Peyer's patch (tissue), 4 donors: ENCODE data around the gene CASKIN1. TPM values are rescaled to one million over a fixed set of nuclear protein-coding genes. Genes with fewer than 3 reads are reported as not detected.
A peak's percentile ranks its signal among the peaks of the same experiment; 100 is the strongest.

ENCODE experiments used
- DNase-seq, 3 donors: peaks; one replicate each; pipeline ENCODE4 v3.0.0-alpha.2; 2017 to 2019
- H3K27ac ChIP-seq, 4 donors: fragments of 200-600 bp; sonication (generic); one replicate each; pipeline ENCODE4 v1.5.1; 2016 to 2019
- H3K27me3 ChIP-seq, 2 donors: fragments of 200-600 bp; sonication (generic); one replicate each; pipeline ENCODE4 v1.5.1; 2019
- H3K36me3 ChIP-seq, 3 donors: fragments of 200-600 bp; sonication (generic); one replicate each; pipeline ENCODE4 v1.5.1; 2016 to 2019
- H3K4me1 ChIP-seq, 4 donors: fragments of 200-600 bp; sonication (generic); one replicate each; pipeline ENCODE4 v1.5.1; 2016 to 2019
- H3K4me3 ChIP-seq, 4 donors: fragments of 200-600 bp; sonication (generic); 1 replicate in 3 of 4; 2 replicates in 1 of 4; pipeline ENCODE4 v1.5.1; 2016 to 2019; ENCODE audit warnings: mild to moderate bottlenecking in 1 of 4
- H3K9me3 ChIP-seq, 4 donors: fragments of 200-600 bp; sonication (generic); one replicate each; pipeline ENCODE4 v1.5.1; 2016 to 2019; ENCODE audit warnings: mild to moderate bottlenecking in 1 of 4
- CTCF ChIP-seq, 6 experiments: fragments of 450-650 bp in 4 of 6; fragments of 200-600 bp in 2 of 6; sonication (generic) in 1 of 6; IDR thresholded peaks; one replicate each; pipeline ENCODE4 v1.5.1; 2017 to 2019; ENCODE audit warnings: antibody characterized with exemption in 6 of 6, mild to moderate bottlenecking in 3 of 6, moderate library complexity in 1 of 6
- POLR2A ChIP-seq, 2 donors: fragments of 450-650 bp; IDR thresholded peaks; one replicate each; pipeline ENCODE4 v1.5.1; 2017; ENCODE audit warnings: antibody characterized with exemption in 2 of 2, mild to moderate bottlenecking in 2 of 2, moderate library complexity in 2 of 2
- total RNA-seq, 4 donors: library from RNA; depleted of rRNA; stranded (reverse); fragments of >200 nt; gene quantifications; one replicate each; pipeline ENCODE4 v1.1.0, GENCODE V29; 2016

Gene CASKIN1
- total RNA-seq, result not detected

GRCh38 chr16:2196162-2196980 is at the start of gene CASKIN1:
Gene CASKIN1, minus strand, starts transcription at chr16:2196605. Its CDS starts 173 bp downstream, at chr16:2196432.
- H3K9me3 ChIP-seq, result no peaks in the 10 kb centered on the region
- peak within 1 kb of the TSS in 3 of 4 donors; percentile 49 to 64 (median 55) for H3K4me3 ChIP-seq
- H3K27me3 ChIP-seq, result peaks cover 0 to 27% of the 10 kb centered on the region in 2 donors
- DNase-seq, result no peak
- H3K36me3 ChIP-seq, result no peaks in the 10 kb centered on the region
- TF ChIP-seq POLR2A (IDR thresholded peaks at IDR 0.05) (no peak), CTCF (IDR thresholded peaks at IDR 0.05) (no peak)
- H3K27ac ChIP-seq, result no peak within 1 kb of the TSS
- H3K4me1 ChIP-seq, result peaks cover 0 to 19% (median 13%) of the 10 kb centered on the region in 4 donors

- no peak for DNase-seq
- H3K4me3 ChIP-seq, result no peak overlapping the region
- H3K27ac ChIP-seq, result no peak overlapping the region
- peaks cover 0 to 4% (median under 1%) of the 10 kb centered on the region in 4 donors for H3K4me1 ChIP-seq
- peaks cover 0 to 77% (median 0%) of the 10 kb centered on the region in 3 donors for H3K36me3 ChIP-seq
- no peaks in the 10 kb centered on the region for H3K9me3 ChIP-seq
- H3K27me3 ChIP-seq, result no peaks in the 10 kb centered on the region
- no peak for TF ChIP-seq CTCF (IDR thresholded peaks at IDR 0.05)
- no peak for TF ChIP-seq POLR2A (IDR thresholded peaks at IDR 0.05)
Observed at GRCh38 chr16:2244926-2245795, 48.8 kb upstream of the CASKIN1 start.

DNA sequence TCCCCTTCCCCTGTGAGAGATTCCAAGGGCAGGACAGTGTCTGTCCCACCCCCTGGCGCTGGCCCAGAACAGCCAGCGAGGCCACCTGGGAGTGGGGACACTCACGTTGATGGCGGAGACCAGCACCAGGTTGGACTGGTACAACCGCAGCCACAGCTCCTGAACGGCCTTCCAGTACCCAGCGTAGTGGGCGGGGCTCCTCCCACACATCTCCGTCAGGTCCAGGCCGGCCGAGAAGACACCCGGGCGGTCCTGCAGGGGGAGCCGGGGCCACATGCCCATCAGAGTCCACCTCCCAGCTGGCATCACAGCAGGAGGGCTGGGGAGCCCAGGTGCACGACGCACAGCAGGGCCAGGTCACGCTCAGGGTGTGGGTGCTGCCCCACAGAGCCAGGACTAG is 47.9 kb upstream of the CASKIN1 start:
- no peak overlapping the region for H3K27ac ChIP-seq
- H3K4me1 ChIP-seq, result no peaks in the 10 kb centered on the region
- H3K27me3 ChIP-seq, result no peaks in the 10 kb centered on the region
- H3K36me3 ChIP-seq, result peaks cover 0 to 77% (median 0%) of the 10 kb centered on the region in 3 donors
- H3K4me3 ChIP-seq, result no peak overlapping the region
- DNase-seq, result no peak
- no peak for TF ChIP-seq POLR2A (IDR thresholded peaks at IDR 0.05)
- no peak for TF ChIP-seq CTCF (IDR thresholded peaks at IDR 0.05)
- no peaks in the 10 kb centered on the region for H3K9me3 ChIP-seq

DNA sequence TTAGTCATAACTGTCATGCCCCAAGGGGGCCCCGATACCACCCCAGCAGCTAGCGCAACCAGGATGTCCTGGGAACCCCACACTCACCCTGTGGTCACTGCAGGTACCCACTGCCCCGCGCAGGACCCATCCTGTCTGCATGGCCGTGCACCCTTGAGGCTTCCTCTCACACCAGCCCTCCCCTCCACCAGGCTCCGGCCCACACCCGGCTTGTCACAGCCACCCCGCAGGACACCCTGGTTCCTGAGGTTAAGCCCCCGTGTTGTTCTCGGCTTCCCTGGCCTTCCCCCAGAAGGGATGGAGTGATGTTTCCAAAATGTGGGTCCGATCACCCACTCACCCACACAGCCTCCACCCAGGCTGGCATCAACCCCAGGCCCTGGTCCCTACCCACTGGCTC is 47.4 kb upstream of the CASKIN1 start:
- H3K4me3 ChIP-seq, result no peak overlapping the region
- H3K27me3 ChIP-seq, result no peaks in the 10 kb centered on the region
- H3K36me3 ChIP-seq, result peaks cover 0 to 72% (median 0%) of the 10 kb centered on the region in 3 donors
- no peak for TF ChIP-seq POLR2A (IDR thresholded peaks at IDR 0.05)
- TF ChIP-seq CTCF (IDR thresholded peaks at IDR 0.05), result no peak
- DNase-seq, result no peak
- H3K4me1 ChIP-seq, result no peaks in the 10 kb centered on the region
- no peaks in the 10 kb centered on the region for H3K9me3 ChIP-seq
- no peak overlapping the region for H3K27ac ChIP-seq

DNA sequence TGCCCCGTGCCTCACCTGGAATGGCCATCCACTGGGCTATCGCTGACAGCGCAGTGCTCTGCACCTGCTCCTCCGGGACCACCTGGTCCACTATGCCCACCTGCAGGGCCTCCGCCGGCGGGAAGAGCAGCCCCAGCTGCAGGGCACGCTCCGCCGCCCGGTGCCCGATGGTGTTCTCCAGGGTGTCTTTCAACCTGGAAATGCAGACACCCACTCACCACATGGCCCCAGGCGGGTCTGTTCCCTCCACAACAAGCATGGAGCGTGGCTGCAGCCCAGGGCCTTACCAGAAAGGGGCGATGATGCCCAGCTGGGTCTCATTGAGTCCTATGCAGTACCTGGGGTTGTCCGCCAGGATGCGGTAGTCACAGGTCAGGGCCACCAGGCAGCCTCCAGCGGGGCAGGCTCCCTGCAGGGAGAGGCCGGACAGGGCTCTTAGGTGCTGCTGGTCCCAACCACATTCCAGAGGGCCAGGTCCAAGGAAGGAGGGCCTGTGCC is 46.7 kb upstream of the CASKIN1 start:
- DNase-seq, result no peak
- Histone ChIP-seq H3K36me3 (peaks cover 0 to 66% (median 0%) of the 10 kb centered on the region in 3 donors), H3K27ac (no peak overlapping the region), H3K4me1 (no peaks in the 10 kb centered on the region), H3K9me3 (no peaks in the 10 kb centered on the region), H3K4me3 (no peak overlapping the region), H3K27me3 (no peaks in the 10 kb centered on the region)
- TF ChIP-seq POLR2A (IDR thresholded peaks at IDR 0.05) (no peak), CTCF (IDR thresholded peaks at IDR 0.05) (no peak)
